T-helper 9 cell (primary cell): ENCODE results near the gene HES4.
"Not testable (repeated sequence)": the region's sequence is repeated elsewhere in the genome, so short reads cannot be mapped to it uniquely, and the experiment has no call there.

ENCODE experiments used
- DNase-seq: peaks from one replicate; pipeline ENCODE4 v3.0.0-alpha.2; 2020

HES4 gene

GRCh38 chr1:997993-998744 is 1.7 kb downstream of the HES4 start:
- DNase-seq: no peak

- no peak for DNase-seq
These were observed 2.2 kb downstream of the HES4 start for GRCh38 chr1:997713-997992.

DNA sequence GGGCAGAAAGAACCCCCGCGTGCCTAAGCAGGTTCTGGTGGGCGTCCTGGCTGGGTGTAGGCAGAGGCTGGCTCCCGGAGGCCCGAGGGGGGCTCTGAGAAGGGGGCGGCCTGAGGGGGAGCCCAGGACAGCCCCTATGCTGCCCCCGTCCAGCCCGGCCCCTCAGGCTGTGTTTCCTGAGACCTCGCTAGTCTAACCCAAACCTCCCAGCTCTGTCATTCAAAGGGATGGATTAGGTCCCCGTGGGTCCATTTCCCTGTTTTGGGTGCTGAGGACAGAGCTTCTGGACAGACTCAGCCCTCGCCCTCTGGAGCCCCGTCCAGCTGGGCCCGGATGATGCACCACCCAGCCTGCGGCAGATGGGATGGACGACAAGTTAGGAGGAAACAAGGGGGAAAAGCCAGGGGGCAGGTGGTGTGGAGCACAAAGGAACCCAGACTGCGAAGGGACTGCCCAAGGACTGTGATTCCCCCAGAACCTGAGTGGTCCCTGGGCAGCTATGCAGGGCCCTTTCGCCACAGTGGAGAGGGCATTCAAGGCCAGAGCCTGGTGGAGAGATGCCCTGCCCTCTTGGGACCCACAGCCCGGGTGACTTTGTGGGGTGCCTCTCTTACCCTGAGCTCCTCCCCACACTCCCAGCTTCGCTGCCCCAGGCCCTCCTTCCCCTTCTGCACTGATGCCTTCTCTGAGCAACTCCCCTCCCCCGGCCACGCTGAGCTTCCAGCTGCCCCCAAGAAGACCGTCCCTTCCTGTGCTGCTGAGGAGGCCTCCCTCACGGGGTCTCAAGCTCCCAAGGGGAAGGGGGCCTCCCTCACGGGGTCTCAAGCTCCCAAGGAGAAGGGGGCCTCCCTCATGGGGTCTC is 2.8 kb downstream of the HES4 start:
- DNase-seq: no peak

DNA sequence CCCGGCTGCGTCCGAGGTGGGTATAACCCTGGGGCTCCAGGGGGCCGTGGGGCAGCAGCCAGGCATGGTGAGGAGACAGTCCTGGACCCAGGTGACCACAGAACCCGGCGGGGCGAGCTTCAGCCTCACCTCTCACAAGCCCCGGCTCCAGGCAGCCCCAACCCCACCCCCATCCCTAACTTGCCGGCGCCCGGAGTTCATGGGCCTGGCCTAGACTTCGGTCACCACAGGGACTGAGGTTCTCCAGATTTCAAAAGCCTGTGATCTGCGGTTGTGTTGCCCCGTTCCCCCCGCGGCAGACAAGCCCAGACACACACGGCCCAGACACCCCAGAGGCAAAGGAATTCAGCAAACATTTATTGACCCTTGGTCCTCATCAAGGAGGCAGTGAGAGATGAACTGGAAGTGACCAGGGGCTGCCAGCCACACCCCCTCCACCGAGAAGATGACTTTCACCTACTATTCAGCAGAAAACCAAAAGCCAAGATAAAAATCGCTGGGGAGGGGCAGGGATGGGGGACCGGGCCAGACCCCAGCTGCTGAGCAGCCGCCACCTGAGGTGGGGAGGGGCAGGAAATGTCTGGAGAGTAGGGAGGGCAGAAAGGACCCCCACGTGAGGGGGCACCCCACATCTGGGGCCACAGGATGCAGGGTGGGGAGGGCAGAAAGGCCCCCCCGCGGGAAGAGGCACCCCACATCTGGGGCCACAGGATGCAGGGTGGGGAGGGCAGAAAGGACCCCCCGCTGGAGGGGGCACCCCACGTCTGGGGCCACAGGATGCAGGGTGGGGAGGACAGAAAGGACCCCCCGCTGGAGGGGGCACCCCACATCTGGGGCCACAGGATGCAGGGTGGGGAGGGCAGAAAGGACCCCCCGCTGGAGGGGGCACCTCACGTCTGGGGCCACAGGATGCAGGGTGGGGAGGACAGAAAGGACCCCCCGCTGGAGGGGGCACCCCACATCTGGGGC is 3.9 kb downstream of the HES4 start:
- DNase-seq: no peak

- DNase-seq: not testable (repeated sequence)
These were observed 5.4 kb downstream of the HES4 start for GRCh38 chr1:994546-994945.

- DNase-seq: no peak
These were observed 6.4 kb downstream of the HES4 start for GRCh38 chr1:993379-993995.

DNA sequence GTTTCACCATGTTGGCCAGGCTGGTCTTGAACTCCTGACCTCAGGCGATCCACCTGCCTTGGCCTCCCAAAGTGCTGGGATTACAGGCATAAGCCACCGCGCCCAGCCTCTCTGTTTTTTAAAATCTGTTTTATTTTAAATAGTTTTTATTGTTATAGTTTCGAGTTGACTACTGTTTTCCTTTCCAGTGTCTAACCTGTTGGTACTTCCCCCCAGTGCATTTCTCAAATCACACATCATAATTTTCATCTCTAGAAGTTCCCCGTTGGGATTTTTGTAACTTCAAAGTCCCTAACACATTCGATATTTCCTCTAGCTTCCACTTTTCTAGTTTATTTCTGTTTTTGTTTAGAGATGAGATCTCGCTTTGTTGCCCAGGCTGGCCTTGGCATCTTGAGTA is 7.5 kb downstream of the HES4 start:
- no peak for DNase-seq

DNA sequence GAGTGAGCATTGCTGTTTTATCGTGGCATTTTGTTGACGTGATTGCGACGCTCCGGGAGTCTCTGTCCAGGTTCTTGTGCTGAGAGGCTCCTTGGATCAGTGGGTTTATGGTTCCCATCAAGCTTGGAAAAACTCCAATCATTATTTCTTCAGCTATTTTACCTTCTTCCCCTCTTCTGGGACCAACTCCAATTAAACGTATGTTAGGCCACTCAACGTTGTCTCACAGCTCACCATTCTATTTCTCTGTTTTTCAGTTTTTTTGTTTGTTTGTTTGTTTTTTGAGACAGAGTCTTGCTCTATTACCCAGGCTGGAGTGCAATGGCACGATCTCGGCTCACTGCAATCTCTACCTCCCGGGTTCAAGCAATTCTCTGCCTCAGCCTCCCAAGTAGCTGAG is 8.0 kb downstream of the HES4 start:
- DNase-seq: no peak

- not testable (repeated sequence) for DNase-seq
These were observed 8.6 kb downstream of the HES4 start for GRCh38 chr1:991275-991674.

GRCh38 chr1:988061-988460 is 11.8 kb downstream of the HES4 start:
- not testable (repeated sequence) for DNase-seq

DNA sequence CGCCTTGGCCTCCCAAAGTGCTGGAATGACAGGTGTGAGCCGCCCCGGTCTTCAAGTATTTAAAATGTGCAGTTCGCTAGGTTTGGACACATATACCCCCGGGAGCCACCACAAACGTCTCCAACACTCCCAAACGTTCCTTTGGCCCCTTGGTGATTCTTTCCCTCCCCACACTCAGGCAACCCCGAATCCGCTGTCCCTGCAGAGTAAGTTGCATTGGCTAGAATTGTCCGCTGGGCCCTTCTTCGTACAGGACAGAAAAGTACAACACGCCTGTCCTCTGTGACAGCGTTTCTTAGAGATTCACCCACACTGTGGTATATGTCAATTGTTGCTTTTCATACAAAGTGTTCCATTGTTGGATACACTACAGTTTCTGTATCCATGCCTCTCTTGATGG is 14.8 kb downstream of the HES4 start:
- no peak for DNase-seq

DNA sequence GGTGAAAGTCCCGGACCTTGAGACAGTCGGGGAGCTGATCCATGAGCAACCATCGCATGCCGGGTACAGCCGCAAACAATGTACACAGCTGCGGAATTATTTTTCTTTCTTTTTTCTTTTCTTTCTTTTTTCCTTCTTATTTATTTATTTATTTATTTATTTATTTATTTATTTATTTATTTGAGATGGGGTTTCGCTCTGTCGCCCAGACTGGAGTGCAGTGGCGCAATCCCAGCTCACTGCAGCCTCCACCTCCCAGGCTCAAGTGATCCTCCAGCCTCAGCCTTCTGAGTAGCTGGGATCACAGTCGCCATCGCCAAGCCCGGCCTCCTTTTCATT is 15.5 kb downstream of the HES4 start:
- no peak for DNase-seq

GRCh38 chr1:983798-984475 is 16.0 kb downstream of the HES4 start:
- DNase-seq: peak; percentile 61

- no peak for DNase-seq
These were observed 17.0 kb downstream of the HES4 start for GRCh38 chr1:982765-983436.

GRCh38 chr1:981955-982558 is 17.8 kb downstream of the HES4 start, which contains the start of gene PERM1:
Gene PERM1, minus strand, starts transcription at chr1:982093. Its CDS starts 1,064 bp downstream, at chr1:981029.
- no peak for DNase-seq

GRCh38 chr1:981491-981954 is 18.4 kb downstream of the HES4 start:
- DNase-seq: no peak

DNA sequence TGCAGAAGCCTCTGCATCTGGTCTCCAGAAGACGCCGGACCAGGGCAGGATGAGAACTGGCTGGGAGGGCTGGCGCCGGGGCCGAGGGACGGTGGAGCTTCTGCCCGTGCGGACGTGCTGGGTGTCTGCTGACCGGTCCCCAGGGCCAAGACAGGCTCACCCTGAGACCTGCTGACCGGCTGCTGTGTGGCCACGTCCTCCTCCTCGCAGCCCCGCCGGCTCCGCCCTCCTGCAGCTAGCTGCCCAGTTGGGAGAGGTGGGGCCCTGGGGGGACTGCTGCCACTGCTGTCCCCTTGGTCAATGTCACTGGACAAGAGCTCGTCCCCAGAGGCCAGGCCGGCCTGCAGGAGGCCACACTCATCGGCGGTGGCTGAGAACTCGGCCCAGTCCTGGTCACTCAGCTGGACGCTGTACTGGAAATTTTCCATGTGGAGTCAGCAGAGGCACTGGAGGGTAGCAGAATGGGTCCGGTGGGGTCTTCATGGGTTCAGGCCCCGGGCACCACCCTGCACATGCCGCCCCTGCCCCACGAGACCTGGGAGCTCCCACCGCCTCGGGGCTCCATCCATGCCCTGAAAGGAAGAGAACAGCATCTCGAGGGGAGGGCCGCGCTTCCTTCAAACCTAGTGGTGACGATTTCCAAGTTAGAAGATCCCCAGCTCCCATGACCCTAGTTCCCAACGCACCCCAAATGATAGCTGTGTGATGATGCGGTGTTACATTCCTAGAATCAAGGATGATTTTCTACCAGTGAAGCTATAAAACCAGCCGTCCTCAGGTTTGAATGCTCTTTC is 19.1 kb downstream of the HES4 start:
- no peak for DNase-seq

GRCh38 chr1:980137-980571 is 19.7 kb downstream of the HES4 start:
- DNase-seq: no peak

GRCh38 chr1:979744-980072 is 20.2 kb downstream of the HES4 start:
- no peak for DNase-seq
